GM18873 (cell line): ENCODE results near the gene TMEM203.

ENCODE experiments used
- ATAC-seq: cut with Tn5 transposase; IDR thresholded peaks from one replicate; pipeline ENCODE4 v1.9.1; 2021; ENCODE audit warnings: mild to moderate bottlenecking, moderate library complexity, moderate number of reproducible peaks; ENCODE audit not compliant: unreplicated experiment, low FRiP score

TMEM203 gene

DNA sequence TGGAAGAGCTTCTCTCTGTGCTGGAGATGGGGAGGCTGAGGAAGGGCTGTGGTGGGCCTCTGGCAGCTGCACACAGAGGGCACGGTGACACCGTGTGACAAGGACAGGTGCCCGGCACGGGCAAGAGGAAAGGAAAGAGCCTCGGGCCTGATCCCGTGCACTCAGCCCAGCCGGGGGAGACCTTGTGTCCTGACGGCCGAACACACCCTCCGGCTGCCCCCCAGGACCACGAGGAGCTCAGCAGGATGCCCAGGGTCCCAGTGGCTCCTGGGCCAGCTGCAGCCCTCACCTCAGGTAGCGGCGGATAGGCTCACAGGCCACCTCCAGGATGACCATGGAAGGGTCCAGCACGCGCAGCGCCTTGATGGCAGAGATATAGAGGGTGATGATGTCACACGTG, 22.6 kb downstream of the TMEM203 start:
- no peak for ATAC-seq

DNA sequence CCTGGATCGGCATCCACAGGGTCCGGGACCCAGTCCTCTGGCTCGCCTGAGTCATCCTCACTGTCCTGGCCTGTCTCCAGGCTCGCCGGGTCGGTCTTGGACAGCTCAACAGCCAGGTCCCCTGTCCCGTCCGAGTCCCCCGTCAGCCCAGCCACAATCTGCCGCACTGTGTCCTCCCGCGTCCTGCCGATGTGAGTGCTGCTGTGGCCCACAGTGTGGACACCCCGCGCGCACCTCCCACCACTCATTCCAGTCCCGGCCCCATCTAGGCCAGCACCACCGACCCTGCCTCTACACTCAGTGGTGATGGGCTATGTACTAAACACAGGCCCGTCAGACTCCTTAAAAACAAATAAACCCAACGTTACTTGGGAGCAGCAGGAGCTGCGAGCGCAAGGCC, 23.8 kb downstream of the TMEM203 start:
- ATAC-seq, result no peak

DNA sequence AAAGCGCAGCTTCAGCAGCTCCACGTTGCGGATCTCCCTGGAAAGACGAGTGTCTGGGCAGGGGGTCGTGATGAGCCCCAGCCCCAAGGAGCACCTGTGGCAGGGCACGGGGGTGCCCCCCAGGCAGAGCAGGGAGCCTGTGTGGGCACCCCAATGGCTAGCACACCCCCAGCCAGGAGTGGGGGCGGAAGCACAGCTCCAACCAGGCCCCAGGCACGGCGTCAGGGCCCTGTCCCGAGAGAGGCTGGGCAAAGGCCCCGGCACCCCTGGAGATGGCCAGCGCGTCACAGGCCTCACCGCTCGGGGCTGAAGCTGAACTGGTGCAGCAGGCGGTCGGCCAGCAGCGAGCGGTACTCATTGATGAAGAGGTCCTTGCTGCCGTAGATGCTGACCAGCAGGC, 25.0 kb downstream of the TMEM203 start:
- ATAC-seq, result no peak

DNA sequence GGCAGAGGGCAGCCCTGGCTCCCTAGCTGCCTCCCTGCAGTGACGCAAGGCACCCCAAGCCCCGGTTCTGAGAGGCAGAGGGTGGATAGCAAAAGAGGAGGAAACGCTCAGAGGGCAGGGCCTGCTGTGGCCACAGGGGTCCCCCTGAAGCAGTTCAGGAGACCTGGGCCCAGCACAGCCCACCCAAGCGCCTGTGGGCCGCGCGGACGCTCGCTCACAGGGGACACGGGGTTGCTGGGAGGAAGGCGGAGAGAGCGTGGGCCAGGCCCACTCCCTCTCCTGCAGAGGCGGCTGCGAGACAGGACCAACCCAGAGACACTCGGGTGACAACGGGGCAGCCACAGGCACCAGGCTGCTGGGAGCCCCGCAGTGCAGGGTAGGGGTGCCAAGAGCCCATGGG, 25.7 kb downstream of the TMEM203 start:
- ATAC-seq, result no peak

GRCh38 chr9:137178939-137179630, 26.4 kb downstream of the TMEM203 start:
- no peak for ATAC-seq

DNA sequence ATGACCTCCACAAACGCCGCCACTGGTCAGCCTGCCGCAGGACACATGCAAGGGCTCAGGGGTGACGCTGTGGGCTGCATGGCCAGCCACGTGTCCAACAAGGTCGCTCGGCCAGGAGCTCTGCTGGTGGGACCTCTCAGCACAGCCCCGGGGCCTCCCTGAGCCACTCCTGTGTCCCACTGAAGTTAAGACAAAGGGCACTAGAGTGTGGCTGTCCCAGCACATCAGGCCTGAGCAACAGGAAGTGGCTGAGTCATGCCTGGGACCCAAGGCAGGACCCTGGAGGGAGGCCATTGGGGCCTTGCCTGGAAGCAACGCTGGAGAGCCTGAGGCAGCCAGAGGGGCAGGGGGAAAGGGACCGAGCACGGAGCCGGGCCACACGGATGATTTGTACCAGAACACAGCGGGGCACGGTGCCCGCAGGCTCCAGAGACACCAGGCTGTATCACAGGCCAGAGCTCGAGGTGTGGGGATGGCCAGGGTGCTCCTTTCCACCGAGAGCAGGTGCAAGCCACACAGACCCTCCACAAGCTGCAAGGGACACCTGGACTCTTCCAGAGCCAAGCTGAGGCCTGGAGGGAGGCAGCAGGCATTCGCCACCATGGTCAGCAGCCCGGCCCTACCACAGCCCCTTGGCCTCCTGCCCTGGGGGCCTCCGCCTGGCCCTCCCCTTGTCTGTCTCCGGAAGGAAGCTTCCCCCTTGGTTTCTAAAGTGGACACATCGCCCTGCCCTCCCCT, 27.1 kb downstream of the TMEM203 start:
- ATAC-seq, result no peak

GRCh38 chr9:137176302-137177182, 28.9 kb downstream of the TMEM203 start:
- no peak for ATAC-seq

GRCh38 chr9:137175345-137175961, 30.0 kb downstream of the TMEM203 start:
- ATAC-seq, result no peak

- ATAC-seq, result no peak
Measured at GRCh38 chr9:137174722-137175293, 30.6 kb downstream of the TMEM203 start.

- ATAC-seq, result no peak
Measured at GRCh38 chr9:137173796-137174664, 31.4 kb downstream of the TMEM203 start.

- no peak for ATAC-seq
Measured at GRCh38 chr9:137172901-137173795, 32.3 kb downstream of the TMEM203 start.

DNA sequence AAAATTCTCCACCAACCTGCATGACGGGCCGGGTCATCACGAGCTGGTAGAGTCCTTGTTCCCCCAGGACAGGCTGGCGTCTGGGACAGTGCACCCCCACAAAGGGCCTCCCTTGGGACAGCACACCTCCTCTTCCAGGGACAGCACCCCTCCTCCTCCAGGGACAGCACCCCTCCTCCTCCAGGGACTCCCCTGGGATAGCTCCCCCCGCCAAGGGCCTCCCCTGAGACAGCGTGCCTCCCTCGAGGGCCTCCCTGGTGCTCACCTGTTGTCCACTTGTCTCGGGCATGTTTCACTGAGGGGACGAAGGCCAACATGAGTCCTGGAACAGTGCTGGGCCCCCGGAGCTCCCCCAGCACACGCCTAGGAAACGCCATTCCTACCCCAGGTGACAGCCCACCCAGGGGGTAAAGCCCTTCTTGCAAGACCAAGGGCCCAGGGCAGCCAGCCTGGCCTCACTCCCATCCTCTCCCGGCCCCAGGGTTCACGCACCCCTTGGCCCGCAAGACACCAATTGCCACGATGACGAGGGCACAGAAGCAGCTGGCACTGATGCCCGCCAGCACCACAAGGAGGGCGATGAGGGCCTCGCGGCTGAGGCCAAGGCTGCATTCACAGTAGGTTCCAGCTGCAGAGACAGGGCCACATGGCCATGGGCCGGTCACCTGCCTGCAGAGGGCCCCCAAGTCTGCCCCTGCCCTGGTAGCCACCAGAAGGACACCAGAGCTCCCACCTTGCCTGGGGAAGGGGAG, 34.1 kb downstream of the TMEM203 start:
- no peak for ATAC-seq

- no peak for ATAC-seq
Measured at GRCh38 chr9:137170486-137171148, 34.8 kb downstream of the TMEM203 start.

DNA sequence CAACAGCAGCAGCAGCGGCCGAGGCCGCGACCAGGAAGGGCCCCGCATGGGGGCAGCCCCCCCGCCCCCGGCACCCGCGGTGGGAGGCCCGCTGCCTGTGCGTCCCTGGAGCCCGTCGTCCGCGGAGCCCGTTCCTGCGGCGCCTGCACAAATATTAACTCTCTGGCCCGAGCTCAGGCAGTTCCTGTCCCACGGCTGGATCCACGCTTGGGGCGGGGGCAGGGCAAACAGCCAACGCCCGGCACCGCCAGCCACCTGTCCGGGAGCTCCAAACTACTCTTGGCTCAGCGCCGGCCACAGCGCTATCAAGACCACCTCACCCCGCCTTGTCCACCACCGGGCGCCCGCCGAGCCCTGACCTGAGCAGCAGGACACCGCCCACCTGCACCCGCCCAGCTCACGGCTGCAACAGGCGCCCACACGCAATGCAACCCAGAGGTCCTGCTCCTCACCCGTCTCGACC, 35.5 kb downstream of the TMEM203 start, which contains the start of gene LRRC26:
Gene LRRC26 (minus strand): TSS at position 156 of the 463 bp plus-strand sequence. CDS start 108 bp downstream, at position 48.
- ATAC-seq, result no peak

DNA sequence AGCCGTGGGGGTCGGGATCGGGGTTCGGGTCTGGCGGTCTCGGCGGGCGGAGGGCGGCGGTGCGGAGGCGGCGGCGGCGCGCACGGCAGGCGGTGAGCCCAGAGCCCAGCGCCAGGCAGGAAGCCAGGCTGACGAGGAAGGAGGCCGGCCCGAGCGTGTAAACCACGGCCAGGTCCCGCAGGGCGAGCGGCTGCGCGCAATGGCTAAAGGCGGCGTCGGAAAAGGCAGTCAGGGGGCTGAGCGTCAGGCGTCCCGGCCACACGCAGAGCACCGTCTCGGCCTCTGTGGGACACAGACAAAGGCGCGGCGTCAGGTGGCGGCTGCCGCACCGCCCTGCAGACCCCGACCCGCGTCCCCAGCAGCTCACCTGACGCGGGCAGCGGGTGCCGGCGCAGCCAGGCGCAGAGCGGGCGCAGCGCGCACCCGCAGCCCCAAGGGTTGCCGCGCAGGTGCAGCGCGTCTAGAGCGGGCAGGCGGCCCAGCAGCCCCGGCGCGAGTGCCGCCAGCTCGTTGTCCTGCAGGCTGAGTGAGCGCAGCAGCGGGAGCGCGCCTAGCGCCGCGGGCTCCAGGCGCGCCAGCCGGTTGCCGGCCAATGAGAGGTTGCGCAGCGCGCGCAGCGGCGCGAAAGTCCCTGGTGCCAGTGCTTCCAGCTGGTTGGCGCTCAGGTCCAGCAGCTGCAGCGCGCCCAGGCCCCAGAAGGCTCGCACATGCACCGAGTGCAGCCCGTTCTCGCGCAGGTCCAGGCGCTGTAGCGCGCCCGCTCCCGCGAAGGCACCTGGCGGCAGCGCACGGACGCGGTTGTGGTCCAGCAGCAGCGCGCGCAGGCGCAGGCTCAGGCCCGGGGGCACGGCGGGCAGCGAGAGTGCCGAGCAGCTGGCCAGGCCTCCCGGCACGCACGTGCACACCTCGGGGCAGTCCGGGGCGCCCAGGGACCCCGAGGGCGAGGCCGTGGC, 36.3 kb downstream of the TMEM203 start:
- ATAC-seq, result no peak

GRCh38 chr9:137168573-137168903, 36.9 kb downstream of the TMEM203 start:
- ATAC-seq, result no peak
